Fibroblast of the aortic adventitia (primary cell): ENCODE results near the gene DCPS. TPM values are rescaled to one million over a fixed set of nuclear protein-coding genes. Genes with fewer than 3 reads are reported as not detected.
A peak's percentile ranks its signal among the peaks of the same experiment; 100 is the strongest.
"Not testable (repeated sequence)": the region's sequence is repeated elsewhere in the genome, so short reads cannot be mapped to it uniquely, and the experiment has no call there.

Experiments
- DNase-seq: peaks from one replicate; pipeline ENCODE4 v3.0.0-alpha.2; 2010; ENCODE audit warnings: low read depth
- H3K4me3 ChIP-seq: 2 replicates; pipeline ENCODE4 v1.5.1; 2011; ENCODE audit warnings: low read depth, mild to moderate bottlenecking, control low read depth, low read length, moderate library complexity
- total RNA-seq: library from RNA; depleted of rRNA; stranded (reverse); fragments of >200 nt; gene quantifications from 2 replicates; pipeline ENCODE4 v1.2.3, GENCODE V29; 2012; ENCODE audit warnings: low replicate concordance
- TF ChIP-seq, protein P1 (sequence below): IDR thresholded peaks from 2 replicates; pipeline ENCODE4 v1.5.1; 2011; ENCODE audit warnings: mild to moderate bottlenecking, low read length, control low read depth, inconsistent platforms; ENCODE audit not compliant: insufficient read depth

DCPS gene
- total RNA-seq, 1 donor: 11.4 TPM

DNA sequence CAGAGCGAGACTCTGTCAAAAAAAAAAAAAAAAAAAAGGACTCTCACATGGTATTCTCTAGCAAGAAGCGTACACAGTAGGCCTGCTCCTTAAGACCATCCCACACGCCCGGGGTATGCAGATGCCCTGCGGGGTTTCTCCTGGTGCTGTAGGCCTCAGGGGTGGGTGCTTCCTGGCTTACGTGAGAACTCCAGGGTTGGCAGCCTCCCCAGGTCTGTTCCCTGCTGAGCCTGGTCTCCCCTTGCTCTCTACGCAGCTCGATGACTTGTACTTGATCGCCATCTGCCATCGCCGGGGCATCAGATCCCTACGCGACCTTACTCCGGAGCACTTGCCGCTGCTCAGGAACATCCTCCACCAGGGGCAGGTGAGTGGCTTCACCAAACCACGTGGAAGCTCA, 39.2 kb downstream of the DCPS start:
- DNase-seq: no peak
- H3K4me3 ChIP-seq: no peak overlapping the region
- TF ChIP-seq, protein P1, sequence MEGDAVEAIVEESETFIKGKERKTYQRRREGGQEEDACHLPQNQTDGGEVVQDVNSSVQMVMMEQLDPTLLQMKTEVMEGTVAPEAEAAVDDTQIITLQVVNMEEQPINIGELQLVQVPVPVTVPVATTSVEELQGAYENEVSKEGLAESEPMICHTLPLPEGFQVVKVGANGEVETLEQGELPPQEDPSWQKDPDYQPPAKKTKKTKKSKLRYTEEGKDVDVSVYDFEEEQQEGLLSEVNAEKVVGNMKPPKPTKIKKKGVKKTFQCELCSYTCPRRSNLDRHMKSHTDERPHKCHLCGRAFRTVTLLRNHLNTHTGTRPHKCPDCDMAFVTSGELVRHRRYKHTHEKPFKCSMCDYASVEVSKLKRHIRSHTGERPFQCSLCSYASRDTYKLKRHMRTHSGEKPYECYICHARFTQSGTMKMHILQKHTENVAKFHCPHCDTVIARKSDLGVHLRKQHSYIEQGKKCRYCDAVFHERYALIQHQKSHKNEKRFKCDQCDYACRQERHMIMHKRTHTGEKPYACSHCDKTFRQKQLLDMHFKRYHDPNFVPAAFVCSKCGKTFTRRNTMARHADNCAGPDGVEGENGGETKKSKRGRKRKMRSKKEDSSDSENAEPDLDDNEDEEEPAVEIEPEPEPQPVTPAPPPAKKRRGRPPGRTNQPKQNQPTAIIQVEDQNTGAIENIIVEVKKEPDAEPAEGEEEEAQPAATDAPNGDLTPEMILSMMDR: no peak

DNA sequence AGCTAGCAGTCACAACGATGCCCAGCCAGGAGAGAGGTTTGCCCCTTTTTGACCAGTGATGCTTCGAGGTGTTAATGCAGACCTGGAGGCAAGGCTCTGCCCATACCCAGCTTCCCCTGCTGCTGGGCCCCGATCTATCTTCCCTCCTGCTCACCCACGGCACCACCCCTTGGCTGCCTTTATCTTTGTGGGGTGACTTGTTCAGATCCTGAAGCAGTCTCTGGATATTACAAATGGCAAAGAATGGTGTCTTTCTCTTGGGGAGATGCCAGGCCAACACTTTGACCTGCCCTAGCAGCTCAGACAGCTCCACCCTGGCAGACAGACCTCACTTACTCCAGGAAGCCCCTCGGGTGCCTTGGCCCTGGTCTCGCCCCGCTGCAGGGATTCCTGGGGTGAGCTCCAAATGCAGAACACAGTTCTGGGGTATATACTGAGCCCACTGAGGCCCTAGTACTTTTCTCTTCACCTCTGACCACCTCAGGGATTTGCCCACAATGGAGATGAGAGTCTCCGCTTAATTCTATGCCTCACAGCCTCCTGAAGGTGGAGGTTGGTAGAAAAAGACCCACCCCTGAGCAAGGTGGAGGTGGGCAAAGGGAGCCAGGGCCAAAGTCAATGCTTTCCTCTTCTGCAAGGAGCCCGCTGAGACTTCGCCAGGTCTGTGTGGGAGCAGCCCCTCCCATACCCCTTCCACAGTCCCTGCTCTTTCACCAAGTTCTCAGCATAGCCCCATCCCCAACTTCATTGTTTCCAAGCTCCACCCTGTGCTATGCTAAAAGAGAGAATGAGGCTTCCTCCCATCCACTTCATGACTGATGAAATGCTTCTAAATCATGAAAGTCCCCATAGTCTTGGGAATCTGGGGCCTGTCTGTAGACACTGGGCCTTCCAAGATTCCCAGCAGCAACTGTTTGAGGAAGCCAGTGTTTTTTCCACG, 40.6 kb downstream of the DCPS start:
- DNase-seq: no peak
- no peak overlapping the region for H3K4me3 ChIP-seq
- TF ChIP-seq, protein P1: no peak

DNA sequence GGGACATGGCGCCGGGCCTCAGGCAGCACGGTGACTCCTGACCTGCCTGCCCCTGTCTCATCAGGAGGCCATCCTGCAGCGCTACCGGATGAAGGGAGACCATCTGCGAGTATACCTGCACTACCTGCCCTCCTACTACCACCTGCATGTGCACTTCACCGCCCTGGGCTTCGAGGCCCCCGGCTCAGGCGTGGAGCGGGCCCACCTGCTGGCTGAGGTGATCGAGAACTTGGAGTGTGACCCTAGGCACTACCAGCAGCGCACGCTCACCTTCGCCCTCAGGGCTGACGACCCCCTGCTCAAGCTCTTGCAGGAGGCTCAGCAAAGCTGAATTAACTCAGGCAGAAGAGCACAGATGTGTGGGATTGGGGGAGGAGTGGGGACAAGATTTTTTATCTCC, 41.4 kb downstream of the DCPS start:
- TF ChIP-seq, protein P1: no peak
- H3K4me3 ChIP-seq: no peak overlapping the region
- no peak for DNase-seq

DNA sequence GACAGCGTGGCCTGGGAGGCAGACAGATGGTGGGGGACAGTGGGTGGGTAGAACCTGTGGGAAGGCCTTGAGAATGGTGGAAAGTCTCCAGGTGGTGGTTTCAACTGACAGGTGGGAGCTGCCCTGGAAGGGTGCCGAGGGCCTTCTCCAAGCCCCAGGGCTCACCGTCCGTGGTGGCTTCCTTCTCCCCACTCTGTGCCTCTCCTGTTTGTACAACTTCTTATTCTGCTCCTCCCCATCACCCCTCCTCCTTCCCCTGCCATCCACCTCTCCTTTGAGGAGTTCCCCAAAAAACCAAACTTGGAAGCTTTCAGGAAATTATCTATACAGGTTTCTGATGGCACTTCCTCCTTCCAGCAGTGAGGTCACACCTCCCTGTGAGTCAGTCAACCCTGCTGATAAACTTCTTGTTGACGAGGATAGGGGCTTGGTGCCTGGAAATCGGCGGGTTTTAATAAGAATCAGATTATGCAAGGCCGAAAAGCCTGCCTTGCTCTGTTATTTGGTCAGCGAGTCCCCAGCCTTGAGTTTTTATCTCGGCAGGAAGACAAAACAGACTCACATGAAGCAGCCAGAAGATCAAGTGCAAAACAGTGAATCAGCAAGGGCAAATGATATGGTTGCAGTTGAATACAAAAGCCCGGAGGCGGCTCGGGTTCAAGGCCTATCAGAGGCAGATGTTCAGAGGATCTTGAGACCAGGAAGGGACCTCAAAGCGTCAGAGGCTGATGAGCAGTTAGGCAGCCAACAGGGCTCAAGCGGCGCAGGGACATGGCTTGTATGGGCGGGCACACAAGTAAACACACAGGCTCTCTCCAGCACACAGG, 42.1 kb downstream of the DCPS start:
- peak; percentile 97 for DNase-seq
- H3K4me3 ChIP-seq: no peak overlapping the region
- TF ChIP-seq, protein P1: no peak

DNA sequence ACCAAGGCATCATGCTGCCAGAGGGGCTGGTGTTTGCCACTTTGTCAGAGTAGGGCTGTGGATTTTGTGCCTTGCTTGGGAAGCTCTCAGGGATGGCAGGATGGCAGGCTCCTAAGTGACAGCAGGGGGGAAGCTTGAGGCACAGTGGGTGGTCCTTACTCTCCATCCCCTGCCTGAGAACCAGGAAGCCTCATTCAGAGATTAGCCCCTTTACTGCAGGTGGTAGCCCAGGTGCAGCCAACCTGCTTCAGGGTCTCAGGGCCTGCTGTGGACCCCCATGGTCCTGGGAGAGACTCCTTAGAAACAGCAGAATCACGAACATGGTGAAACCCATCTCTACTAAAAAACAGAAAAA, 42.7 kb downstream of the DCPS start:
- no peak overlapping the region for H3K4me3 ChIP-seq
- no peak for DNase-seq
- TF ChIP-seq, protein P1: no peak

DNA sequence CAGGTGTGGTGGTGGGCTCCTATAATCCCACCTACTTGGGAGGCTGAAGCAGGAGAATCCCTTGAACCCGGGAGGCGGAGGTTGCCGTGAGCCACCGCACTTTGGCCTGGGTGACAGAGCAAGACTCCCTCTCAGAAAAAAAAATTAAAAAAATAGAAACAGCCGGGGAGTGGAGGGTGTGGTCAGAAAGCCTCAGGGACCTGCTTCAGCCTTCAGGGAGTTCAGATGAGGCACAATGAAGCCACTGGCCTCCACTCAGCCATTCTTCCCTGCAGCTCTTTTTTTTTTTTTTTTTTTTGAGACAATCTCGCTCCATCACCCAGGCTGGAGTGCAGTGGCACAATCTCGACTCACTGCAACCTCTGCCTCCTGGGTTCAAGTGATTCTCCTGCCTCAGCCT, 43.1 kb downstream of the DCPS start:
- peak; percentile 26 for DNase-seq
- H3K4me3 ChIP-seq: not testable (repeated sequence)
